ENCODE measurements around the gene RIPK1.

Gene RIPK1

DNA sequence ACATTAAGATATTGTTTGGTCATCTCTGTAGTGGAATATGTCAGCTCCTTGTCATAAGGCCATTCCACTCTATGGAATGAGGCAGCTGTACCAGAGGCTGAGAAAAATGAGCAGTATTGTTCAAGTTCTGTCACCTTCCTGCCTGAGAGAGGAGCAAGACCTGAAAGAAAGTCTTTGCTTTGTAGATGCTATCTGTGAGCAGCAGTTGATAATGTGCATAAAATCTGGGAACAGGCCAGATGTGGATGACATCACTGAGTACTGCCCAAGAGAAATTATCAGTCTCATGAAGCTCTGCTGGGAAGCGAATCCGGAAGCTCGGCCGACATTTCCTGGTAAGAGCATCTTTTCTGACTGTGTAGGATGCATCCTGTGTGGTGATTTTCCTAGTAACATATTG, 16.8 kb downstream of the RIPK1 start:
- DNase-seq (ENCODE audit: low spot score): no peak

DNA sequence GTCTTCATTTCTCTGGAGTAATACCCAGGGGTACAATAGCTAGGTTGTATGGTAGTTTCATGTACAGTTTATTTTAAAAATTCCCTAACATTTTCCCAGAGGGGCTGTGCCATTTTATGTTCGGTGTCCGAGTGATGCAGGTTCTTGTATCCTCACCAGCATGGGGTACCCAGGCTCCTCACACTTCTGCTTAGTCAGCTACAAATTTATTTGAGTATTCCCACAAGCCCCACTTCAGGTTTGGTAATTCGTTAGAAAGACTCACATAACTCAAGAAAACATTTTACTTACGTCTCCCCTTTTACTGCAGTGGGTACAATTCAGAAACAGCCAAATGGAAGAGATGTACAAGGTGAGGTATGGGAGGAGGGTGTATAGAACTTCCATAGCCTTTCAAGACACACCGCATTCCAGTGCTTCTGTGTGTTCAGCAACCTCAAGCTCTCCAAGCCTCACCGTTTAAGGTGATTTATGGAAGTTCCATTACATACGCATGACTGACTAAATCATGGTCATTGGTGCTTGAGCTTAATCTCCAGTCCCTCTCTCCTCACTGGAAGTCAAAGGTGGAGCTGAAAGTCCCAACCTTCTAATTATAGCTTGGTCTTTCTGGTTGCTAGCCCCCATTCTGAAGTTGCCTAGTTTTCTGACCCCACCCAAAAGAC, 18.1 kb downstream of the RIPK1 start:
- DNase-seq (ENCODE audit: low spot score): no peak

DNA sequence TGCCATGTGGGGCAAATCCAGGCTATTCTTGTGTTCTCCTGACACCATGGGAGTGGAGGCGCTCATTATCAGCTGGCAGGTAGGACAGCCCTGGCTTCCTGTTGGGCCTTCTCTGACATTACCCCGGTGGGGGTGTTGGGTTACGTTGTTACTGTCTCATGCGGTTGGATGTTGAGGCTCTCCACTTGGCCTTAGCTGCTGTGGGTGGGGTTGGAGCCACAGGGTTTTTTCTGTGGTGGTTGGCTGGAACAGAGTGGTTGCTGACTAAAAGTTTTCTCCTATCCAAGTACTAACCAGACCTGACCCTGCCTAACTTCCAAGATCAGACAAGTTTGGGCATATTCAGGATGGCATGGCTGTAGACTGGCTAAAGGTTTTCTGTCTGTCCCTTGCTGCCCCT, 20.2 kb downstream of the RIPK1 start:
- peak; percentile 66 for DNase-seq (ENCODE audit: low spot score)

DNA sequence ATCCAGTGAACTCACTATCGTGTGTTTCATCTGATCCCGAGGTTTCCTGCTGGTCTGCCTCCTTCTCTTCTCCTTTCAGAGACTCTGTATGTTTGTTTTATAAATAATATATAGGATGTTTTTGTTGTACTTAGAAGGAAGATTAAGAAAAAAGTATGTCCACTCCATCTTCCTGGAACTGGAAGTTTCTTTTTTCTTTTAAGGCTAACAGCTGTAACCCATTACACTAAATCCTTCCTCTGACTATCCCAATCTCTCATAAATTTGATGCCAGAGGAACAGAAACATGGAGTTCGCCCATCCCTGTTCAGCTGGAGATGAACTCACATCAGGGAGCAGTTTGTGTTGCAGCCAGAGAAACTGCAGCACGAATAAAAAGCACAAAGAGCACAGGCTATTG, 20.7 kb downstream of the RIPK1 start:
- DNase-seq (ENCODE audit: low spot score): peak; percentile 59

DNA sequence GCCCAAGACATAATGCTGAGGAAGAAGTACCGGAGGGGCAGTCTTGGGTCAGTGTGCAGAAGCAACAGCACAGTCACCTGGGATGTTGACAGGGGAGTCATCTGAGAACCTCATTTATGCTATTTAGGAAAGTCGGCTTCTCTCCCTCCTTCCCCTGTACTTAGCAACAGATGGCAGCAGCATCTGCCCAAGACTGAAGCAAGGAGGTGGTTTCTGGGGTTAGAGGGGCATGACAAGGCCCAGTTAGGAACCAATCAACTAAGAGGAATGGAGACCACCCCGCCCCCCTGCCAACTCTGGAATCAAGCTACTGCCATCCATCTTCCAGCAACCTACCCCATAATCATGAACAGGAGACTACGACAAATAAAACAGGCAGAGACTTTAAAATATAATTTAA, 21.7 kb downstream of the RIPK1 start:
- no peak for DNase-seq (ENCODE audit: low spot score)

DNA sequence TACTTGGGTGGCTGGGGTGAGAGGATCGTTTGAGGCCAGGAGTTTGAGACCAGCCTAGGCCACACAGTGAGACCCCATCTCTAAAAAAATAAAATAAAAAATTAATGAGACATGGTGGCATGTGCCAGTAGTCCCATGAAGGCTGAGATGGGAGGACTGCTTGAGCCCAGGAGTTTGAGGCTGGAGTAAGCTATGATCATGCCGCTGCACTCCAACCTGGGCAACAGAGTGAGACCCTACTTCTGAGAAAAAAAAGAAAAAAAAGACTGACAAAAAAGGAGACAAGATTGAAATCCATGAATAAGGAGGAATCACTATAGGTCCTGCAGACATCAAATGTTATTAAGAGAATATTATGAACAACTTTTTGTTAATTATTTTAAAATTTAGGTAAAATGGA, 26.5 kb downstream of the RIPK1 start:
- DNase-seq (ENCODE audit: low spot score): no peak

DNA sequence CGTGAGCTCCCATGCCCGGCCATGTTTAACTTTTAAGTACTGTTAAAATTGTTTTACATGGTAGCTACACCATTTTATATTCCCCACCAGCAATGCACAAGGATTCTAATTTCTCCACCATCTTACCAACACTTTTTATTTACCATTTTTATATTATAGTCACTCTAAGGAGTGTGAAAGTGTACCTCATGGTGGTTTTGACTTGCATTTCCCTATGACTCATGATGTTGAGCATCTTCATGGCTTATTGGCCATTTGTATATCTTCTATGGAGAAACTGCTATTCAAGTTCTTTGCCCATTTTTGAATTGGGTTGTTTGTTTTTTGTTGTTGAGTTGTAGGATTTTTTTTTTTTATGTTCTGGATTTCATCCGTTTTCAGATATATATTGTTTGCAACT, 34.6 kb downstream of the RIPK1 start:
- DNase-seq (ENCODE audit: low spot score): no peak

DNA sequence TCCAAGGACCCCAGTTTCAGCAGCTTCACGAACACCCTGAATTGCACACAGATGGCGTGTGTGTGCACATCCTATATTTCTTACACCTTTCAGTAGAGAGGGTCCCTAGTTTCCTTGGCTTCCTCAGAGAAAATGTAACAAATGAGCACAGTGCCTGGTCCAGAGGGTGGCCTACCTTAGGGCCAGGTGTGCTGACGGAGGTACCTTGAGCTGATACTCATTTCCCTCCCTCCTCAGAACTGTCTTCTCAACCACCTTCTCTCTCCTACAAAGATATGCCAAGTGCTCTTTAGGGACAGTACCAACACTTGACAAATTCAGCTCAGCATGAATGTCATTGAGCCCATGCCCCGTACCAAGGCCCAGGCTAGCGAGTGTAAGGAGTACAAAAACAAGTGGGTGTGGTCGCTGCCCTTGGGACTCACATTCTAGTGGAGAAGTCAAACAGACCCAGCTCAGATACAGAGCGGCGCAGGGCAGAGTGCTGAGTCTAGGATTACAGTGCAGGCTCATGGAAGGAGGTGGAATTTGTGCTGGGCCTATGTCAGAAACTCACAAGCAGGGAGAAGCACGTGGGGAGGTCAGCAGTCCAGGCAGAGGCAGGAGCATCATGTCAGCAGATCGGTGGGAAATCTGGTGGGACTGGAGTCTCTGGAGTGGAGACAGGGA, 40.6 kb downstream of the RIPK1 start:
- DNase-seq (ENCODE audit: low spot score): no peak

DNA sequence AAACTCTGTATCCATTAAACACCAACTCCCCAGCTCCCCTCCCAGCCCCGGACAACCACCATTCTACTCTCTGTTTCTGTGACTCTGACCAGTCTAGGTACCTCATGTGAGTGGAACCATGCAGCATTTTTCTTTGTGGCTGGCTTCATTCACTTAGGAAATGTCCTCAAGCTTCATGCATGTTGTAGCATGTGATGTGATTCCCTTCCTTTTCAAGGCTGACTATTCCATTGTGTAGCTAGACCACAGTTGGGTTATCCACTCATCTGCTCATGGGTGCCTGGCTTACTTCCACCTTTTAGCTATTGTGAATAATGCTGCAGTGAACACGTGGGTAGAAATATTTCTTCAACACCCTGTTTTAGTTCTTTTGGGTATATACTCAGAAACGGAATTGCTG, 41.5 kb downstream of the RIPK1 start:
- DNase-seq (ENCODE audit: low spot score): no peak

DNA sequence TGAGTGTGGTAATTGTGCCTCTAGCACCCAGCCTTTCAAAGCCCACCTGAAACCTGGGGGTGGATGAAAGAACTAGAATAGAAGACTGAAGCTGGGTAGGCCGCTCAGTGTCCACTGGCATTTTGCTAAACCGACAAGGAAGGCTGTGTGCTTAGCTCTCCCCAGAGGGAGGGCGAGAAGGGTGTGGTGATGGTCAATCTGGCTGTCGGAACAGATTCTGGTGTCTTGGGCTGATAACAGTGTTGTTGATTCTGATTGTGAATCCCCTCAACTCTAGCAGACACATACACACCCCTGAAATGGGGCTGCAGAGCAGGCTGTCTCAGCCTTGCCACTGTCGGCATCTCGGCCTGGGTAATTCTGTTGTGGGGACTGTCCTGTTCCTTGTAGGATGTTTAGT, 46.1 kb downstream of the RIPK1 start:
- DNase-seq (ENCODE audit: low spot score): no peak

DNA sequence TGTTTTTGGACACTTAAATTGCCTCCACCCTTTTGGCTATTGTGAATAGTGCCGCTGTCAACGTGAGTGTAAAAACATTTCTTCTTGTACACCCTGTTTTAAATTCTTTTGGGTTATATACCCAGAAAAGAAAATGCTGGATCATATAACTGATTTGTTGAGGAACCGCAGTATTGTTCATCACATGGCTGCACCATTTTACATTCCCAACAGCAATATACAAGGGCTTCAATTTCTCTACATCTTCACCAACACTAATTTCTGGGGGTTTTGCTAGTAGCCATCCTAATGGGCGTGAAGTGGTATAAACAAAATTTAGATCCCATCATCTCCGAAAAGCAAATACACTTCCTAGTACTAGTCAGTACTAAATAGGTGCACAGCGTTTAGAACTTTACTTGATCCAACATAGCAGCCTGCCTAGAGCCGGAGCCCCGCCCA, 49.6 kb downstream of the RIPK1 start:
- DNase-seq (ENCODE audit: low spot score): no peak

DNA sequence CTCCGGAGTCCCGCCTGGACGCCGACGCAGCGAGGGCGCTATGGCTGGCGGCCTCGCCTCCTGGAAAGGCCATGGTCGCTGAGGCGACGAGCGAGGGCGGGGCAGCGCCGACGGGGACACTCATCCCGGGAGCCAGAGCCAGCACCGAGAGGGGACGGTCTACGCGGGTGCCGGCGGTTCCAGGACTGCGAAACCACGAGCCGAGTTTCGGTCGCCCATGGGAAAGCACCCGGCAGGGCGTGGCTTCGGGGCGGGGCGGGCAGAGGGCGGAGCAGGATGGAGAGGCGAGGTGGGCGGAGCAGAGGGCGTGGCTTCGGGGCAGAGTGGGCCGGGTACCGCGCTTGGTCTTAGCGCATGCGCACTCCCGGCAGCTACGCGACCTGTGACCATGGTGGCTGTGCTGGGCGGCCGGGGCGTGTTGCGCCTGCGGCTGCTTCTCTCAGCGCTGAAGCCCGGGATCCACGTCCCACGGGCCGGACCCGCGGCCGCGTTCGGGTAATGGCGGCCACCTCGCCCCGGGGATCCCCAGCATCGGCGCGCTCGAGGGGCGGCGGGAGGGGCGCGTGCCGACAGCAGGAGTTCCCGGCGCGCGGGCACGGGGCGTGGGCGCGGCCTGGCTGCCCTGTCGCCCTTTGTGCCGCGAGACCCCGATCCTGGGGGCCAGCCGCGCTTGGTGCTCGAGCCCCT, 50.2 kb downstream of the RIPK1 start, which contains the start of gene BPHL:
TSS of gene BPHL (plus strand) at position 359 of the 687 bp plus-strand sequence. CDS start at position 389, 30 bp downstream.
- DNase-seq (ENCODE audit: low spot score): peak; percentile 100

DNA sequence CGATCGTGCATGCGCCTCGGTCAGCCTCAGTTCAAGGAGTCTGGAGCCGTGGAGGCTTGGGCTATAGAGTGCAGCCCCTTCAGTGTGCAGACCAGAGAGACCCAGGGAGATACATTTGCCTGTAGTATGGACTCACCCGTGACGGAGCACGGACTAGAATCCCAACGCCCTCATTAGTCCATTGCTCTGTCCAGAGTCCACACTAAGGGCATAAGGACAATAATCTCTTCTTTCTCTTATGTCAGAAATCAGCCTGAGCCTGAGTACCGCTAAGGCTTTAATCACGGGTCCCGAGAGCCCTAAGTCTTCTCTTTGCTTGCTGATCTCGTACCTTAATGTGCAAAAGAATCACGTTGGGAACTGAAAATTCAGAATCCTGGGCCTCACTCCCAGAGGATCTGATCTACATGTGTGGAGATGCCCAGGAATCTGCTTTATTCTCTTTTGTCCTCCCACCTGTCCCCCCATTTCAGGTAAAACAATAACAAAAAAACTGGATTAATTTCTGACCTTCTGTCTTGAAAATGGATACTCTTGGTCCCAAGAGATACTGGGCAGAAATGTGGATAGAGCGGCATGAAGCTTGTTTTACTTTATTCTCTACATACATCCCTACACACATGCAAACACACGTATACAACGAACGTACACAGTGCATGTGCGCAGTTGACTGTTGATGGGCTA, 50.9 kb downstream of the RIPK1 start:
- peak; percentile 40 for DNase-seq (ENCODE audit: low spot score)

DNA sequence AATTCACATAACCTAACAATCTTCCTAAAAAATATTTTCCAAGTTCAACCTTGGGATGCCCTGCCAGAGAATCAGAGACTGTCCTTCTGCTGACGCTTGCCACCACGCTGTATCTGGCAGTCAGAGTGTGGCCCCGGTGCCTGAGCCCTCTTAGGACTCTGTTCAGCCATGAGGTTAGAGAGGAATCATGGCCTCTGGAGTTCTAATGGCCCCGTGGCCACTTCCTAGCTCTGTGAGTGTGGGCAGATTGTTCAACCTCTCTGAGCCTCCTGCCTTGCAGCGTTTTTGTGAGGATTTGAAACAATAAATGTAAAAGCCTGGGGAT, 52.4 kb downstream of the RIPK1 start:
- no peak for DNase-seq (ENCODE audit: low spot score)

DNA sequence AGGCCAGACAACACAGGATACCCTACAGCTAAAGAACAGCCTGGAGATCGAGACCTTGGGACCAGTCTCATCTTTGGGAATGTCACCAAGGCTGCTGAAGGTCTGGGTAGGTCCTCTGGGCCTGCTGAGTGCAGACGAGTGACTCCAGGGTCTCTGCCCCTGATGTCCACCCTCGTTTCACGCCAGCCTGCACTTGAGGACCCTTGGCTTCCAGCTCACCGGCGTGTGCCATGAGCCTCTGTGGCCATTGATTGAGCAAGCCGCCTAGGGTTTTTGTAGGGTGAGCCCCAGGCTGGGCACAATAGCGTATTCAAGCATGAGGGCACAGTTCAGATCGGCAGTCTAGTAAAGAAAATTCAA, 54.5 kb downstream of the RIPK1 start:
- no peak for DNase-seq (ENCODE audit: low spot score)

DNA sequence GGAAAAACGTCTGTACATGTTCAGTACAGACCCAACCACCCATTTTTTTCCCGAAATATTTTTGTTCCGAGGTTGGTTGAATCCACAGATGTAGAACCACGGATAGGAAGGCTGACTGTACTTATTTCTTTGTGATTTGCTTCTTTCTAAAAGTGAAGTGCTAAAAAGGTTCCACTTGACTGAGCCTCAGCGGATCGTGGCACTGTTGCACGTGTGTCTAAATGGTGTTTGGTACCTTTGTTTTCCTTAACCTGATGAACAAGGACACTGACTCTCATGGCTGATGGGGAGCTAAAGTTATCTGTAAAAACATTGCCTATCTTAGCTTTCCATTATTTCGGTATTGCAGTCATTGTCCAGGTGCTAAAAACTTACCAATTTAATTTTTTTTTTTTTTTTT, 56.4 kb downstream of the RIPK1 start:
- no peak for DNase-seq (ENCODE audit: low spot score)

DNA sequence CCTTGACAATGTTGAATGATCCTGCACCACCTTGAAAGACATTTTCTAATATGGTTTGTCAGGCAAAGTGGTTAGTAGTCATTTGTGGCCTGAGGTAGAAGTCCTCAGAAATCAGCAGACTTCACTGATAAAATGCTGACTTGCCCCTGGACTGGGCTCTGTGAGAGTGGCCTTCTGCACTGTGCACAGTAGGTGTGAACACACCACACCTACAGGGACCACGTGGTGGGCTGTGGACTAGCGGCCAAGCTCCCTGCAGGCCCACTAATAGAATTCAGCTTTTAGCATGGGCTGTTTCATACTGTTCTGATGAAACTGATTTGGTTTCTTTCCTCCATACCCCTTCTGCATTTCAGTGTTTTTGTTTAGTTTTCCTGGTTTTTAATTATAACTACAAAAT, 57.5 kb downstream of the RIPK1 start:
- DNase-seq (ENCODE audit: low spot score): no peak

DNA sequence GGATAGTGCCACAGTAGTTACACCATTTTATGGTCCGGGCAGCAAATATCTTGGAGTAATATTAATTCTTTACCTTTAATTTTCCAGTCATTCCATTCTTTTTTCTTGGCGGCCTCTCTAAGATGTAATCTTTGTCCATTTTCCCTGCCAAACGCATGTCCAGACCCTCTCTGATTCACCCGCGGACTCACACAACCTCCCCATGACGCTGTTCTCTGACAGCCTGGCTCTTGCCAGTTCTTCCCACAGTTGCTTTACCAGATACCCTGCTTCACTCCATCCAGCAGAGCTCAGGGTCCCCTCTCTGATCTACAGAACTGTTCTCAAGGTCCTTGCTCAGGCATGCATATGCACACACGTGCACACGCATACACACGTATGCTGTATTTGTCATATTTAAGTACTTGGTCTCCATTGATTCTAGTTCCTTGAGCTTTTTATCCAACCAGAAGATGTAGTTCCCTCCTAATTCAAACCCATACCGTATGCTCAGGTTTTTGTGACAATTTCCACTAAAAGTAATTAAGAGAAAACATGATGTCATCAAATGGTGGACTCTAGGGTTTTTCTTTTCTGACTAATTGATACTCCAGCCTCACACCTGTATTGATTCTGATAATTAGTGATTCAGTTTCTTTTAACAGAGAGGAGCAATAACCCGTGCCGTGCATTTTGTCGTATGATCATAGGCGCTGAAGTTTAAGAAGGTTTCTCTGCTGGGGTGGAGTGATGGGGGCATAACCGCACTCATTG, 60.2 kb downstream of the RIPK1 start:
- no peak for DNase-seq (ENCODE audit: low spot score)

DNA sequence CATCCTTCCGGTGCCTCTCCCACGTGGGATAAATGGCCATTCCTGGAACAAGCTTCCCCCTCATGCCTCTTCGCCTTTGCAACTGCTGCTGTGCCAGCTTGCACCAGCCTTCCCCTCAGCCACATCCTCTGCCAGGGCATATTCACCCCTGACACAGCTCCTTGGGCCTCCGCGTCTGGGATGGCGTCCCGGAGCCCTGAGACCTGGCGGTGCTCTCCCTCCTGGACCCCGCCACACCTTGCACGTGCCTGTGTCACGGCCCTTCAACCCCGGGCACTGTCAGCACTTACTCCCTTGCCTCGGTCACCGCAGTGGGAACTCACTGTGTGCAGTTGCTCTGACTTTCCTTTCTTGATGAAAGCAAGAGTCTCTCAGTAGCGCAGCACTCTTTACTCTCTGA, 63.4 kb downstream of the RIPK1 start:
- no peak for DNase-seq (ENCODE audit: low spot score)

DNA sequence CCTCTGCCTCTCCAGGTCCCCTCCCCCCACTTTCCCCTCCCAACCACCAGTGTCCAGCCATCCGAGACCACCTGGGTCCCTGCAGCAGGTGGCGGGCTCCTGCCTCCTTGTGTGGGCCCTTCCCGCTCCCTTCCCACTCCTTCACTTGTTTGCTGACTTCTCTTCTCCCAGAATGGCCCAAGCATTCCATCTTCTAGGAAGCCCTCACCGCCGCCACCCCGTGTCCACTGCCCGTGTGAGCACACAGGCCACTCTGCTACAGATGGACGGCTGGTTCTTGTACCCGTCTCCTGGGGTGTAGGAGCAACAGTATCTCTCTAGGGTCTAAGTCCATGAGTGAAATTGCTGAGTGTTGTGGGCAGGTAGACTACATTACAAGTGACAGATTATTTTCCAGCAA, 65.2 kb downstream of the RIPK1 start:
- no peak for DNase-seq (ENCODE audit: low spot score)

DNA sequence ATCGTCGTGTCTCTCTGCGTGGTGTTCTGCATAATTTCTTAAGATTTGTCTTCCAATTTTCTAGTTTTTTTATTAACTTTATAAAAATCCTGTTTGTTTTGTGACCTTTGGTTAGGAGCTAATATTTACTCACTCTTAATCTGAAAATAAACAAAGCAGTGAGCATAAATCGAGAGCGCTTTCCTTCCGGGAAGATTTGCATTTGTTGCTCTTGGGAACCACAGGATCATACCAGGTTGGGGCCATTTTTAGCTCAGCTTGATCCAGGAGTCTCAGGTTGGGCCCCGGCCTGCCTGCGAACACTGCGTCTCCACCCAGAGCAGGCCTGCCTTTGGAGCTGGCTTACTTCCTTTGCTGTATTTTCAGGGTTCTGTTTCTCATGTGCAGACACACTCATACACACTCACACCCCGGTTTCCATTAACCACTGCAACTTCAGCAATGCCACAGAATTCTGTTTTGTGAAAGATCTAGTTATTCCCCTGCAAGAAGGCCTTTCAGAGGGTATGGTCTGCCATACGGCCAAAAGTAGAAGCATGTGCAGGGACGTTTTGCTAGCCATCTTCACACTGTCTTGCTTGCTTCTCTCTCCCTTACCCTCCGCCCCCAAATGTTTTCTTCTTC, 67.5 kb downstream of the RIPK1 start:
- no peak for DNase-seq (ENCODE audit: low spot score)

Data from AG08395 (cell line).